NT2/D1 (cell line): ENCODE data around the gene PSMA4.

Experiments used
- YY1 ChIP-seq: IDR thresholded peaks from 2 replicates; pipeline ENCODE4 v1.6.1; 2011; ENCODE audit not compliant: insufficient read length, insufficient read depth
- ZNF274 ChIP-seq: IDR thresholded peaks from 2 replicates; pipeline ENCODE4 v1.6.1; 2011; ENCODE audit warnings: mild to moderate bottlenecking, low read depth, low read length

DNA sequence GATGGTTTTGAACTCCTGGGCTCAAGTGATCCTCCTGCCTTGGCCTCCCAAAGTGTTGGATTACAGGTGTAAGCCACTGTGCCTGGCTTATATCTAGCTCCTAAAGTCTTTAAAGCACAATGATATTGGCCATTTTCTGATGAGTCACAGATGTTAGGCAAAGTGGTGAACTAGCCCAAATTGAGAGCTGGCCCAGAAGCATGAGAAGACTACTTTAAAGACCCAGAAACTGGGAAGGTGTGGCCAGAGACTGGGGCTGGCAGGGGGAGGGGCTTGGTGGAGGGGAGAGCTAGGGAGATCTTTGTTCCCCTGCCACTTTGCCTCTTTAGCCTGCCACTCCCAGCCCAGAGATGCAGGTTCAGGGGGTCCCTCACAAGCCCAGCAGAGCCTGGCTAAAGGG lies 58.9 kb downstream of the PSMA4 start:
- TF ChIP-seq ZNF274 (no peak), YY1 (no peak)
